Left lung (tissue), 10 donors: ENCODE measurements around the gene GGN. TPM values are rescaled to one million over a fixed set of nuclear protein-coding genes. Genes with fewer than 3 reads are reported as not detected.
A peak's percentile ranks its signal among the peaks of the same experiment; 100 is the strongest.

Source experiments
- ATAC-seq: fragments of 200-7000 bp; cut with Tn5 transposase; one replicate; pipeline ENCODE4 v1.9.1; 2020; ENCODE audit warnings: moderate library complexity
- DNase-seq, 4 donors: peaks; one replicate each; pipeline ENCODE4 v3.0.0-alpha.2; 2013 to 2020
- H3K27ac ChIP-seq, 2 donors: fragments of 200-600 bp; sonication (generic) in 1 of 2; one replicate each; pipeline versions ENCODE4 v1.5.0 to v1.8.0; 2020 to 2021
- H3K27me3 ChIP-seq, 2 donors: fragments of 200-600 bp; sonication (generic) in 1 of 2; one replicate each; pipeline versions ENCODE4 v1.5.0 to v1.8.0; 2020 to 2021
- H3K36me3 ChIP-seq, 2 donors: fragments of 200-600 bp; sonication (generic) in 1 of 2; one replicate each; pipeline versions ENCODE4 v1.5.0 to v1.8.0; 2020 to 2021
- H3K4me1 ChIP-seq, 2 donors: fragments of 200-600 bp; one replicate each; pipeline ENCODE4 v1.8.0; 2021
- H3K4me3 ChIP-seq, 2 donors: fragments of 200-600 bp; sonication (generic) in 1 of 2; one replicate each; pipeline versions ENCODE4 v1.5.0 to v1.8.0; 2020 to 2021; ENCODE audit warnings: mild to moderate bottlenecking in 1 of 2
- H3K9me3 ChIP-seq, 2 donors: fragments of 200-600 bp; sonication (generic) in 1 of 2; one replicate each; pipeline versions ENCODE4 v1.5.0 to v1.8.0; 2020 to 2021
- intact Hi-C, 2 donors: fragments of 100-400 bp; cut with DNase I; formaldehyde crosslinking; loops; one replicate each; pipeline versions ENCODE4 v1.11.2 to v1.14.2; 2022
- polyA plus RNA-seq, 6 donors: library from polyadenylated mRNA; unstranded; fragments of 120-200 nt; gene quantifications; one replicate each; pipeline ENCODE4 v1.2.1, GENCODE V29; 2013; ENCODE audit not compliant: insufficient read length in 6 of 6
- total RNA-seq, 2 donors: library from RNA; stranded (reverse); fragmentation: NEBNext Ultra II Directional; extraction: Animal tissue kit (Norgen Biotek cat#: 25700); gene quantifications; one replicate each; pipeline ENCODE4 v1.2.1, GENCODE V29; 2021
- TF ChIP-seq, protein P1 (sequence below), 2 donors: fragments of 200-600 bp; sonication (generic) in 1 of 2; IDR thresholded peaks; one replicate each; pipeline versions ENCODE4 v1.5.0 to v1.8.0; 2021; ENCODE audit warnings: antibody characterized with exemption in 2 of 2
- donor health status: DM: no; HTN: yes; CAD: no.
- donor health status: DM: no; HTN: no; CAD: no.

The GGN gene
- total and polyA plus RNA-seq, 8 donors, result 0.16 to 0.77 (median 0.34) TPM; not detected in 1

GRCh38 chr19:38425222-38425809 lies 37.5 kb upstream of the GGN start:
- Histone ChIP-seq H3K36me3 (peaks cover 0 to 17% of the 10 kb centered on the region in 2 donors), H3K27ac (peak overlapping the region in 1 of 2 donors; percentile 77), H3K4me1 (peaks cover 0 to 18% of the 10 kb centered on the region in 2 donors), H3K4me3 (peak overlapping the region in 1 of 2 donors; percentile 53), H3K9me3 (no peaks in the 10 kb centered on the region), H3K27me3 (peaks cover 0 to 17% of the 10 kb centered on the region in 2 donors)
- TF ChIP-seq, protein P1, sequence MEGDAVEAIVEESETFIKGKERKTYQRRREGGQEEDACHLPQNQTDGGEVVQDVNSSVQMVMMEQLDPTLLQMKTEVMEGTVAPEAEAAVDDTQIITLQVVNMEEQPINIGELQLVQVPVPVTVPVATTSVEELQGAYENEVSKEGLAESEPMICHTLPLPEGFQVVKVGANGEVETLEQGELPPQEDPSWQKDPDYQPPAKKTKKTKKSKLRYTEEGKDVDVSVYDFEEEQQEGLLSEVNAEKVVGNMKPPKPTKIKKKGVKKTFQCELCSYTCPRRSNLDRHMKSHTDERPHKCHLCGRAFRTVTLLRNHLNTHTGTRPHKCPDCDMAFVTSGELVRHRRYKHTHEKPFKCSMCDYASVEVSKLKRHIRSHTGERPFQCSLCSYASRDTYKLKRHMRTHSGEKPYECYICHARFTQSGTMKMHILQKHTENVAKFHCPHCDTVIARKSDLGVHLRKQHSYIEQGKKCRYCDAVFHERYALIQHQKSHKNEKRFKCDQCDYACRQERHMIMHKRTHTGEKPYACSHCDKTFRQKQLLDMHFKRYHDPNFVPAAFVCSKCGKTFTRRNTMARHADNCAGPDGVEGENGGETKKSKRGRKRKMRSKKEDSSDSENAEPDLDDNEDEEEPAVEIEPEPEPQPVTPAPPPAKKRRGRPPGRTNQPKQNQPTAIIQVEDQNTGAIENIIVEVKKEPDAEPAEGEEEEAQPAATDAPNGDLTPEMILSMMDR (IDR thresholded peaks at IDR 0.05), result no peak
- DNase-seq, result no peak
- intact Hi-C loops, result no loop called here
- ATAC-seq, result peak; percentile 22

DNA sequence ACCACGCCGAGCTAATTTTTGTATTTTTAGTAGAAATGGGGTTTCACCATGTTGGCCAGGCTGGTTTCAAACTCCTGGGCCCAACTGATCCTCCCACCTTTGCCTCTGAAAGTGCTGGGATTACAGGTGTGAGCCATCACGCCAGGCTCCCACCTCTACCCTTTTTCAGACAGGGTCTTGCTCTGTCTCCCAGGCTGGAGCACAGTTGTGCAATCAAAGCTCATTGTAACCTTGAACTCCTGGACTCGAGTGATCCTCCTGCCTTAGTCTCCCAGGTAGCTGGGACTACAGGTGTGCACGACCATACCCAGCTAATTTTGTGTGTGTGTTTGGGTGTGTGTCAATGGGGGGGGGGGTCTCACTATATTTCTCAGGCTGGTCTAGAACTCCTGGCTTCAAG lies 36.4 kb upstream of the GGN start:
- intact Hi-C loops, result no loop called here
- H3K27me3 ChIP-seq, result peaks cover 0 to 15% of the 10 kb centered on the region in 2 donors
- TF ChIP-seq, protein P1 (IDR thresholded peaks at IDR 0.05), result no peak
- H3K4me3 ChIP-seq, result peak overlapping the region in 1 of 2 donors; percentile 53
- H3K9me3 ChIP-seq, result no peaks in the 10 kb centered on the region
- ATAC-seq (no peak), DNase-seq (no peak)
- H3K27ac ChIP-seq, result no peak overlapping the region
- peaks cover 0 to 18% of the 10 kb centered on the region in 2 donors for H3K4me1 ChIP-seq
- H3K36me3 ChIP-seq, result peaks cover 0 to 24% of the 10 kb centered on the region in 2 donors

GRCh38 chr19:38422438-38422837 lies 34.6 kb upstream of the GGN start:
- H3K27ac ChIP-seq, result no peak overlapping the region
- TF ChIP-seq, protein P1 (IDR thresholded peaks at IDR 0.05), result no peak
- peaks cover 0 to 23% of the 10 kb centered on the region in 2 donors for H3K27me3 ChIP-seq
- peaks cover 0 to 24% of the 10 kb centered on the region in 2 donors for H3K36me3 ChIP-seq
- H3K9me3 ChIP-seq, result no peaks in the 10 kb centered on the region
- H3K4me3 ChIP-seq, result no peak overlapping the region
- intact Hi-C loops, result no loop called here
- H3K4me1 ChIP-seq, result peaks cover 8 to 30% of the 10 kb centered on the region in 2 donors
- ATAC-seq, result no peak
- DNase-seq, result no peak

DNA sequence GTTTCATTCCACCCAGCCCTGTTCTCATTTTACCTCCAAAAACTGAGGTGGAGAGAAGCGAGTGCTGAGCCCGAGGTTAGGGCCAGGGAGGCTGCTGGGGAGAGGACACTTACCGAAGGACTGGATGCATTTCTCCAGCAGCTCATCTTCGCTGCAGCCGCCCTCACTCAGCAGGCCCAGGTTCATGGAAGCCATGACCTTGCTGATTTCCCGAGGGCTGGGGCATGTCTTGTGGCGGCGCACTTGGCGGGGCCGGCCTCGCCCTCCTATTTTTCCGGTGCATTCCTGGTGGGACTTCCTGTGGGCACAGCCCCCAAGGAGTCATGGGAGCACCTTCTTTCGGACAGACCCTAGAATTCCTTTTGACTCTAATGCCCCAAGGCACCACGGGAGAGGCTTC lies 34.0 kb upstream of the GGN start:
- Histone ChIP-seq H3K36me3 (peaks cover 0 to 24% of the 10 kb centered on the region in 2 donors), H3K4me3 (no peak overlapping the region), H3K9me3 (no peaks in the 10 kb centered on the region), H3K27ac (no peak overlapping the region), H3K27me3 (peaks cover 0 to 23% of the 10 kb centered on the region in 2 donors), H3K4me1 (peaks cover 9 to 36% of the 10 kb centered on the region in 2 donors)
- TF ChIP-seq, protein P1 (IDR thresholded peaks at IDR 0.05), result no peak
- intact Hi-C loops, result no loop called here
- ATAC-seq (no peak), DNase-seq (no peak)

DNA sequence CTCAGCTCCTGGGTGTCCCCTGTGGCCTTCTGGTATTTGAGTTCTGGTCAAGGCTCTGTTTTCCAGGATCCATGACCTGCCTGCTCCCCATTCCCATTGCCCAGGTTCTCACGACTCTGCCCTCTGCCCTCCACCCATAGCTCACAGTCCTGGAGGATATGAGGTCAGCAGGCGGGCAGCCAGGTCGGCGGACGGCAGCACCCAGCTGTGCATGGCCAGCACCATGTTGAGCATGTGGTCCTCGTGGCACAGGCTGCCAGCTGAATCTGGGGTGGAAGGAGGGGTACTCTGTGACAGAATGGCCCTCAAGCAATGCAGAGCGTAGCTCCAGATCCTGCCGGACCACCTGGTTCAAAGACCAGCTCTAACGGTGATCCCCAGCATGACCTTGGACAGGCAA lies 33.1 kb upstream of the GGN start:
- intact Hi-C loops, result no loop called here

More for the DNA sequence above, 33.1 kb upstream of the GGN start:
- TF ChIP-seq, protein P1 (IDR thresholded peaks at IDR 0.05), result no peak
- Histone ChIP-seq H3K27me3 (peaks cover 0 to 19% of the 10 kb centered on the region in 2 donors), H3K9me3 (no peaks in the 10 kb centered on the region), H3K4me3 (no peak overlapping the region), H3K36me3 (peaks cover 0 to 24% of the 10 kb centered on the region in 2 donors), H3K4me1 (peaks cover 9 to 29% of the 10 kb centered on the region in 2 donors), H3K27ac (no peak overlapping the region)
- ATAC-seq (no peak), DNase-seq (no peak)
